Tibial nerve (tissue), 4 donors: ENCODE measurements around the gene PDPN. TPM values are rescaled to one million over a fixed set of nuclear protein-coding genes. Genes with fewer than 3 reads are reported as not detected.
A peak's percentile ranks its signal among the peaks of the same experiment; 100 is the strongest.

Source experiments
- DNase-seq, 2 donors: peaks; one replicate each; pipeline ENCODE4 v3.0.0-alpha.2; 2019; ENCODE audit warnings: low spot score in 2 of 2
- H3K27ac ChIP-seq, 4 donors: fragments of 200-600 bp; sonication (generic) in 3 of 4; one replicate each; pipeline ENCODE4 v1.5.1; 2017 to 2019; ENCODE audit warnings: mild to moderate bottlenecking in 1 of 4
- H3K27me3 ChIP-seq, 2 donors: fragments of 200-600 bp; sonication (generic) in 1 of 2; one replicate each; pipeline versions ENCODE4 v1.5.1 to v1.6.0; 2017 to 2019
- H3K36me3 ChIP-seq, 3 donors: fragments of 200-600 bp; sonication (generic); one replicate each; pipeline ENCODE4 v1.5.1; 2018 to 2019
- H3K4me1 ChIP-seq, 4 donors: fragments of 200-600 bp; sonication (generic) in 3 of 4; one replicate each; pipeline ENCODE4 v1.5.1; 2017 to 2019
- H3K4me3 ChIP-seq, 4 donors: fragments of 200-600 bp; sonication (generic) in 3 of 4; one replicate each; pipeline ENCODE4 v1.5.1; 2017 to 2019; ENCODE audit warnings: mild to moderate bottlenecking in 1 of 4, moderate library complexity in 1 of 4
- H3K9me3 ChIP-seq, 4 donors: fragments of 200-600 bp; sonication (generic) in 3 of 4; one replicate each; pipeline ENCODE4 v1.5.1; 2017 to 2019
- EP300 ChIP-seq, 2 donors: sonication (generic); formaldehyde crosslinking; IDR thresholded peaks; one replicate each; pipeline ENCODE4 v1.6.1; 2017; ENCODE audit warnings: antibody characterized with exemption in 2 of 2, mild to moderate bottlenecking in 1 of 2
- POLR2A ChIP-seq, 2 donors: fragments of 450-650 bp; IDR thresholded peaks; one replicate each; pipeline ENCODE4 v1.6.1; 2017; ENCODE audit warnings: antibody characterized with exemption in 2 of 2, mild to moderate bottlenecking in 2 of 2, moderate library complexity in 2 of 2
- WGBS, 2 donors: methylation state at CpG; one replicate each; pipeline ENCODE4 v1.1.5; 2018; 5-methylcytosine and 5-hydroxymethylcytosine counted together
- total RNA-seq, 4 donors: library from RNA; depleted of rRNA; stranded (reverse); fragments of >200 nt; gene quantifications; one replicate each; pipeline ENCODE4 v1.1.0, GENCODE V29; 2016
- TF ChIP-seq, protein P1 (sequence below), 5 experiments: fragments of 200-600 bp in 3 of 5; fragments of 450-650 bp in 2 of 5; sonication (generic) in 3 of 5; IDR thresholded peaks; one replicate each; pipeline ENCODE4 v1.5.1; 2016 to 2019; ENCODE audit warnings: antibody characterized with exemption in 5 of 5, mild to moderate bottlenecking in 3 of 5, moderate library complexity in 2 of 5

Gene PDPN
- total RNA-seq, 4 donors from 2014 or later = 16.2 to 25.7 (median 21.2) TPM

DNA sequence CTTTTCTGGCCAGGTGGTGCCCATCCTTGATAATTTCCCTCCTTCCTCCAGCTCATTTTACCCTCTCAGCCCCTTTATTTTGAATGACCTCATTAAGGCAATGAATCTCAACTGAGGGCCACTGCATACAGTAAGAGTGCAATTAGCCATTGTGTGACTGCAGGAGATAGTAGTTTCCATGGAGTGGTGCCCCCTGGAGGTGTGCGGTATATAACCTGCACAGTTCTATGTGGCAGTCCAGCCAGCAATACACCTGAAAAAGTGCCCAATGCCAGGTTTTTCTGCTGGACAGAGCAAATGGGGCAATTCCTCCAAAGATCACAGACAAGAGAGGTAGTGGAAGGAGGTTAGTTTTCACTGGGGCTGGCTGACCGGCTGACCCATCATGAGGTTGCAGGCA lies 43.9 kb upstream of the PDPN start:
- no peaks in the 10 kb centered on the region for H3K9me3 ChIP-seq
- no peak overlapping the region for H3K27ac ChIP-seq
- 83 to 96% methylated on average over 2 of the region's 2 CpGs for WGBS, 2 donors
- no peaks in the 10 kb centered on the region for H3K27me3 ChIP-seq
- DNase-seq = no peak
- TF ChIP-seq, protein P1, sequence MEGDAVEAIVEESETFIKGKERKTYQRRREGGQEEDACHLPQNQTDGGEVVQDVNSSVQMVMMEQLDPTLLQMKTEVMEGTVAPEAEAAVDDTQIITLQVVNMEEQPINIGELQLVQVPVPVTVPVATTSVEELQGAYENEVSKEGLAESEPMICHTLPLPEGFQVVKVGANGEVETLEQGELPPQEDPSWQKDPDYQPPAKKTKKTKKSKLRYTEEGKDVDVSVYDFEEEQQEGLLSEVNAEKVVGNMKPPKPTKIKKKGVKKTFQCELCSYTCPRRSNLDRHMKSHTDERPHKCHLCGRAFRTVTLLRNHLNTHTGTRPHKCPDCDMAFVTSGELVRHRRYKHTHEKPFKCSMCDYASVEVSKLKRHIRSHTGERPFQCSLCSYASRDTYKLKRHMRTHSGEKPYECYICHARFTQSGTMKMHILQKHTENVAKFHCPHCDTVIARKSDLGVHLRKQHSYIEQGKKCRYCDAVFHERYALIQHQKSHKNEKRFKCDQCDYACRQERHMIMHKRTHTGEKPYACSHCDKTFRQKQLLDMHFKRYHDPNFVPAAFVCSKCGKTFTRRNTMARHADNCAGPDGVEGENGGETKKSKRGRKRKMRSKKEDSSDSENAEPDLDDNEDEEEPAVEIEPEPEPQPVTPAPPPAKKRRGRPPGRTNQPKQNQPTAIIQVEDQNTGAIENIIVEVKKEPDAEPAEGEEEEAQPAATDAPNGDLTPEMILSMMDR (IDR thresholded peaks at IDR 0.05) = no peak
- TF ChIP-seq EP300 (IDR thresholded peaks at IDR 0.05) = no peak
- no peak for TF ChIP-seq POLR2A (IDR thresholded peaks at IDR 0.05)
- no peak overlapping the region for H3K4me3 ChIP-seq
- no peaks in the 10 kb centered on the region for H3K36me3 ChIP-seq
- peaks cover 0 to 5% (median 0%) of the 10 kb centered on the region in 4 donors for H3K4me1 ChIP-seq

DNA sequence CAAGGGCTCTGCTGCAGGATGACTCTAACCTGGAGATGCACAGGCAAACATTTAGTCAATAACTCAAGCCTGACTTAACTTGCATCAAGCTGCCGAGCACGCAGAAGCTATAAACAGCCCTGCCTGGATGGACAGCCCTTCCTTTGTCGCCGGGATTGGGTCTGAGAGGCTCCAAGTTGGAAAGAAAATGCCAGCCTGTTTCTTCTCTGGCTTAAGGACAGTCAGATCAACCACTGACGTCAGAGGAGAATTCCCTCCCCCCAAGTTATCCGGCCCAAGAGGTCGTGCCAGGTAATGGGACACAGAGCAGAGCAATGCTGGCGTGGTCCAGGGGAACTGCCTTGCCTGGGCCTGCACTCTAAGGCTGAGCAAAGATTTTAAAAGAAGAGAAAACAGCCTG lies 42.8 kb upstream of the PDPN start:
- no peak for DNase-seq
- H3K4me3 ChIP-seq = no peak overlapping the region
- TF ChIP-seq, protein P1 (IDR thresholded peaks at IDR 0.05) = no peak
- no peak for TF ChIP-seq POLR2A (IDR thresholded peaks at IDR 0.05)
- H3K36me3 ChIP-seq = no peaks in the 10 kb centered on the region
- no peaks in the 10 kb centered on the region for H3K27me3 ChIP-seq
- peaks cover 0 to 5% (median 0%) of the 10 kb centered on the region in 4 donors for H3K4me1 ChIP-seq
- no peak overlapping the region for H3K27ac ChIP-seq
- H3K9me3 ChIP-seq = no peaks in the 10 kb centered on the region
- 40 to 47% methylated on average over 8 of the region's 8 CpGs for WGBS, 2 donors

DNA sequence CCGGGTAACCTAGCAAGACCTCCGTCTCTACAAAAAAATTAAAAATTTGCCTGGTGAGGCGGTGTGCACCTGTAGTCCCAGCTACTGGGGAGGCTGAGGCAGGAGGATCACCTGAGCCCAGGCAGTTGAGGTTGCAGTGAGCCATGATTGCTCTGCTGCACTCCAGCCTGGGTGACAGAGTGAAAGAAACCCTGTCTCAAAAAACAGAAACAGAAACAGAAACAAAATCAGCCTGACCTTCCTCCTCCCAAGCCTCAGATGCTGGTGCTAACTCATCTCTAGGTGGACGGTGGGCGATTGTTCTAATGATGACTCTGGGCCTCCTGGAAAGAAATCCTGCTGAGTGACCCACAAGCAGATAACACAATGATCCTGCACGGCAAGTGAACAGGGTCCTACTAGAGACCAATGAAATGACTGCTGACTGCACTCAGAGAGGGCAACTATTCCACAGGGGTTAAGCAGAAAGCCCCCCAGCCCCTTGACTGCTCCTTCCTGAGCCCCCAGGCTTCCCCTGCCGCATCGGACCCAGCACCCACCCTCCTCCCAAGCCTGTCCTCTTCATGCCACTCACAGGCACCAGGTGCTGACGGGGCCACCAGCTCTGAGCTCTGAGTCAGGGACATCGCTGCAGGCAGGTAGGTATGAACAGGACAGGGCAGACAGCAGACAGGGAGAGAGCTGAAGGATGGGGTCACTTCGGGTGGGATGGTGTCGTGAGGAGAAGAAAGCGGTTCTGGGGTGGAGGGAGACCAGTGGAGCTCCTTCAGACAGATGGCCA lies 42.0 kb upstream of the PDPN start:
- TF ChIP-seq EP300 (IDR thresholded peaks at IDR 0.05) = no peak
- TF ChIP-seq, protein P1 (IDR thresholded peaks at IDR 0.05) = no peak
- no peak for TF ChIP-seq POLR2A (IDR thresholded peaks at IDR 0.05)
- no peaks in the 10 kb centered on the region for H3K36me3 ChIP-seq
- H3K9me3 ChIP-seq = no peaks in the 10 kb centered on the region
- DNase-seq = no peak
- H3K4me1 ChIP-seq = peaks cover 0 to 5% (median 0%) of the 10 kb centered on the region in 4 donors
- WGBS, 2 donors = 89% methylated on average over 13 of the region's 13 CpGs
- no peak overlapping the region for H3K27ac ChIP-seq
- no peak overlapping the region for H3K4me3 ChIP-seq
- no peaks in the 10 kb centered on the region for H3K27me3 ChIP-seq

DNA sequence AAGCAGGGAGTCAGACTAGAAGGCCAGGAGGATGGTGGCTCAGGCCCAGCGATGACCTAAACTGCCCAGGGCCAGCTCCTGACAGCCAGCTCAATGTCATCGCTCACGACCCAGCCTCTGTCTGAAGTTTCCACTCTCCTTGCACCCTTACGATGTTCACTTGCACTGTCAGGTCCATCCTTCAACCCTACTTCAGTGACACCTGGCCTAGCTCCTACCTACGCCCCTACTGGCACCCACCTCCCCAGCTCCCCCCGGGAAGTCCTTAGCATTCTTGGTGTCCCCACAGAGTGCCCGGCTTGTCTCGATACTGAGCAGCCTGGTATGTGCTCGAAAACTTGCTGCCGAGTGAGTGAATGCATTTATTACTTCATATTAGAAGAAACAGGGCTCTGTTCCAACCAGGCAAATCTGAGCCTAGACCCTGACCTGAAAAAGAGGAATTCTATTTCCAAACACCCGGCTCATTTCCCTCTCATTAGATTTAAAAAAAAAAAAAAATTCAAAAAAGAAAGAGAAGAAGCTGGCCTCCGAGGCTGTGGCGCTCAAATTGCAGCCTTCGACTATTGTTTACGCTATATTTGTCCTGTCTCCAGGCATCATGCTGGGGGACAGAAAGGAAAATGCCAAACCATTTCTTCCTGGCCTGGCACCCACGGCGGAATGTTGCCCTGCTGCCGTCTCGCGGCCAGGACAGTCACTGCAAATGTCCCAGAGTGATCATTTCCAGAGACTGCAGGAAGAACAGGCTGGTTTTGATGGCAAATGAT lies 40.0 kb upstream of the PDPN start:
- Histone ChIP-seq H3K4me1 (peaks cover 0 to 5% (median 0%) of the 10 kb centered on the region in 4 donors), H3K27me3 (no peaks in the 10 kb centered on the region), H3K27ac (peak overlapping the region; percentile 1 to 75 (median 24)), H3K9me3 (no peaks in the 10 kb centered on the region), H3K36me3 (no peaks in the 10 kb centered on the region), H3K4me3 (no peak overlapping the region)
- 40 to 41% methylated on average over 20 of the region's 20 CpGs for WGBS, 2 donors
- TF ChIP-seq POLR2A (IDR thresholded peaks at IDR 0.05) (no peak), EP300 (IDR thresholded peaks at IDR 0.05) (peak in 1 of 2 donors; percentile 40)
- TF ChIP-seq, protein P1 (IDR thresholded peaks at IDR 0.05) = peak; percentile 32 to 57 (median 56)
- peak in 1 of 2 donors; percentile 12 for DNase-seq

DNA sequence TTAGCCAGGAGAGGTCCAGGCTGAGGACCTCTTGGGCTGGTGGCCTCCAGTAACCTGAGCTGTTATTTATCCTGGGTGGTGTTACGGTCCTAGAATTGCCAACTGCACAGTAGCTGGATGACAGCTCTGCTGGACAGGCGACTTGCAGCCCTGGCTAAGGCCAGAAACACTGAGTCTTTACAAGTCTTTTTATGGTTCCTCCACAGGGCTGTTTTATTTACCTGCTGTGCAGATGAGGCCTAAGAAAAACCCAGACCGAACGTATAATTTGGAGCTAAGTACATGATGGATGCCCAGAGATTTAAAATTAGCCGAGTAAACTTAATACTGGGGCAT lies 39.4 kb upstream of the PDPN start:
- Histone ChIP-seq H3K36me3 (no peaks in the 10 kb centered on the region), H3K4me1 (peaks cover 0 to 5% (median 0%) of the 10 kb centered on the region in 4 donors), H3K27ac (peak overlapping the region in 1 of 4 donors; percentile 1), H3K4me3 (no peak overlapping the region), H3K27me3 (no peaks in the 10 kb centered on the region), H3K9me3 (no peaks in the 10 kb centered on the region)
- TF ChIP-seq, protein P1 (IDR thresholded peaks at IDR 0.05) = no peak
- no peak for TF ChIP-seq EP300 (IDR thresholded peaks at IDR 0.05)
- TF ChIP-seq POLR2A (IDR thresholded peaks at IDR 0.05) = no peak
- WGBS, 2 donors = 56 to 57% methylated on average over 5 of the region's 5 CpGs
- no peak for DNase-seq
